ENCODE measurements around the gene BCL2L12. TPM values are rescaled to one million over a fixed set of nuclear protein-coding genes. Genes with fewer than 3 reads are reported as not detected.

BCL2L12 gene
- total and polyA plus RNA-seq, 2 of the 13 experiments (the other 11 are each of a cell fraction or from before 2014, with no cell fraction given), result 26.8 to 40.8 TPM

DNA sequence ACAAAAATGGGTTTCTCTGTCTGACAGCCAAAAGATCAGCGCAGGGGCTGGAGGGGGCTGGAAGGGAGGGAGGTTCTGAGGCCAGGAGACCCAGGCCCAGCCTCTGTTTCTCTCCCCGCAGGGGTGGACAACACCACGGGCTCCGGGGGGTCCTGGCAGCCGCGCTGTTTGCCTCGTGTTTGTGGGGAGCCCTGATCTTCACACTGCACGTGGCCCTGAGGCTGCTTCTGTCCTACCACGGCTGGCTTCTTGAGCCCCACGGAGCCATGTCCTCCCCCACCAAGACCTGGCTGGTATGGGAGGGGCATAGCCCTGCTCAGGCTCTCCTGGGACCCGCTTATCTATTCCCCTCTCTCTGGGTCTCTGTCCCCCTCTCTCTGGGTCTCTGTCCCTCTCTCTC lies 34.8 kb downstream of the BCL2L12 start:
- no peaks in the 10 kb centered on the region for H3K79me2 ChIP-seq (ENCODE audit: insufficient read depth, low read length)
- no peaks in the 10 kb centered on the region for H3K36me3 ChIP-seq (replicated peaks in 1 of 2; ENCODE audit: control insufficient read depth in 1 of 2, insufficient read depth in 2 of 2, low read length in 2 of 2)
- H2AFZ ChIP-seq (ENCODE audit: low read length), result no peak overlapping the region
- H3K4me1 ChIP-seq (ENCODE audit: insufficient read depth, low read length), result peaks cover 14% of the 10 kb centered on the region
- WGBS (ENCODE audit: low lambda C conversion rate), result 17% methylated on average over 7 of the region's 11 CpGs
- H3K9ac ChIP-seq (ENCODE audit: insufficient read depth, low read depth, low read length), result no peak overlapping the region
- H4K20me1 ChIP-seq (ENCODE audit: insufficient read depth, low read length), result no peaks in the 10 kb centered on the region
- H3K4me3 ChIP-seq (replicated peaks in 1 of 3; ENCODE audit: insufficient read depth in 1 of 3, low read depth in 2 of 3, low read length in 3 of 3), result no peak overlapping the region; a peak in 1 of 6 replicates
- BruUV-seq (replicated peaks), result no TSS peak
- no peak overlapping the region for H3K4me2 ChIP-seq (ENCODE audit: low read depth, low read length)
- peaks cover 0 to 20% of the 10 kb centered on the region in 2 experiments; a peak in 3 of 5 replicates for H3K27me3 ChIP-seq (ENCODE audit: control insufficient read depth in 1 of 2, insufficient read depth in 2 of 2, low read length in 2 of 2)
- H3K9me3 ChIP-seq (ENCODE audit: low read length), result no peaks in the 10 kb centered on the region
- ATAC-seq, result peak; percentile 33; the same call in 2 of the 3 replicates
- no peak overlapping the region for H3K27ac ChIP-seq (ENCODE audit: extremely low read length, insufficient read depth, low read length)
- no peak for DNase-seq (ENCODE audit: low spot score)
- FAIRE-seq, result no peak
- in situ Hi-C loops (cut with HindIII; ENCODE audit: extremely low pct_ligation_motif_present, low pct_unique_long_range_greater_than_20kb), result no loop called here
- ChIA-PET POLR2A (interaction anchor here (0.9 kb wide), 1 partner anchor 17 kb away, joined by 3 read pairs; no protein-coding TSS in a partner anchor), CTCF (ENCODE audit: low intra/inter-chr PET ratio, low total read pairs) (no interaction called here)
- intact Hi-C loops (cut with micrococcal nuclease; ENCODE audit: unreplicated experiment), result no loop called here
- TF ChIP-seq, protein P1, sequence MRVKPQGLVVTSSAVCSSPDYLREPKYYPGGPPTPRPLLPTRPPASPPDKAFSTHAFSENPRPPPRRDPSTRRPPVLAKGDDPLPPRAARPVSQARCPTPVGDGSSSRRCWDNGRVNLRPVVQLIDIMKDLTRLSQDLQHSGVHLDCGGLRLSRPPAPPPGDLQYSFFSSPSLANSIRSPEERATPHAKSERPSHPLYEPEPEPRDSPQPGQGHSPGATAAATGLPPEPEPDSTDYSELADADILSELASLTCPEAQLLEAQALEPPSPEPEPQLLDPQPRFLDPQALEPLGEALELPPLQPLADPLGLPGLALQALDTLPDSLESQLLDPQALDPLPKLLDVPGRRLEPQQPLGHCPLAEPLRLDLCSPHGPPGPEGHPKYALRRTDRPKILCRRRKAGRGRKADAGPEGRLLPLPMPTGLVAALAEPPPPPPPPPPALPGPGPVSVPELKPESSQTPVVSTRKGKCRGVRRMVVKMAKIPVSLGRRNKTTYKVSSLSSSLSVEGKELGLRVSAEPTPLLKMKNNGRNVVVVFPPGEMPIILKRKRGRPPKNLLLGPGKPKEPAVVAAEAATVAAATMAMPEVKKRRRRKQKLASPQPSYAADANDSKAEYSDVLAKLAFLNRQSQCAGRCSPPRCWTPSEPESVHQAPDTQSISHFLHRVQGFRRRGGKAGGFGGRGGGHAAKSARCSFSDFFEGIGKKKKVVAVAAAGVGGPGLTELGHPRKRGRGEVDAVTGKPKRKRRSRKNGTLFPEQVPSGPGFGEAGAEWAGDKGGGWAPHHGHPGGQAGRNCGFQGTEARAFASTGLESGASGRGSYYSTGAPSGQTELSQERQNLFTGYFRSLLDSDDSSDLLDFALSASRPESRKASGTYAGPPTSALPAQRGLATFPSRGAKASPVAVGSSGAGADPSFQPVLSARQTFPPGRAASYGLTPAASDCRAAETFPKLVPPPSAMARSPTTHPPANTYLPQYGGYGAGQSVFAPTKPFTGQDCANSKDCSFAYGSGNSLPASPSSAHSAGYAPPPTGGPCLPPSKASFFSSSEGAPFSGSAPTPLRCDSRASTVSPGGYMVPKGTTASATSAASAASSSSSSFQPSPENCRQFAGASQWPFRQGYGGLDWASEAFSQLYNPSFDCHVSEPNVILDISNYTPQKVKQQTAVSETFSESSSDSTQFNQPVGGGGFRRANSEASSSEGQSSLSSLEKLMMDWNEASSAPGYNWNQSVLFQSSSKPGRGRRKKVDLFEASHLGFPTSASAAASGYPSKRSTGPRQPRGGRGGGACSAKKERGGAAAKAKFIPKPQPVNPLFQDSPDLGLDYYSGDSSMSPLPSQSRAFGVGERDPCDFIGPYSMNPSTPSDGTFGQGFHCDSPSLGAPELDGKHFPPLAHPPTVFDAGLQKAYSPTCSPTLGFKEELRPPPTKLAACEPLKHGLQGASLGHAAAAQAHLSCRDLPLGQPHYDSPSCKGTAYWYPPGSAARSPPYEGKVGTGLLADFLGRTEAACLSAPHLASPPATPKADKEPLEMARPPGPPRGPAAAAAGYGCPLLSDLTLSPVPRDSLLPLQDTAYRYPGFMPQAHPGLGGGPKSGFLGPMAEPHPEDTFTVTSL (CRISPR knock-in tag; IDR thresholded peaks at IDR 0.05; ENCODE audit: borderline replicate concordance), result no peak
- TF ChIP-seq ZNF879 (CRISPR knock-in tag; IDR thresholded peaks at IDR 0.05), result no peak
- TF ChIP-seq KAT8 (CRISPR knock-in tag; IDR thresholded peaks at IDR 0.05), result no peak
- no peak for TF ChIP-seq MATR3 (CRISPR knock-in tag; IDR thresholded peaks at IDR 0.05)
- no peak for TF ChIP-seq ZIK1 (CRISPR knock-in tag; IDR thresholded peaks at IDR 0.05; ENCODE audit: borderline replicate concordance, low read depth)
- TF ChIP-seq, protein P2, sequence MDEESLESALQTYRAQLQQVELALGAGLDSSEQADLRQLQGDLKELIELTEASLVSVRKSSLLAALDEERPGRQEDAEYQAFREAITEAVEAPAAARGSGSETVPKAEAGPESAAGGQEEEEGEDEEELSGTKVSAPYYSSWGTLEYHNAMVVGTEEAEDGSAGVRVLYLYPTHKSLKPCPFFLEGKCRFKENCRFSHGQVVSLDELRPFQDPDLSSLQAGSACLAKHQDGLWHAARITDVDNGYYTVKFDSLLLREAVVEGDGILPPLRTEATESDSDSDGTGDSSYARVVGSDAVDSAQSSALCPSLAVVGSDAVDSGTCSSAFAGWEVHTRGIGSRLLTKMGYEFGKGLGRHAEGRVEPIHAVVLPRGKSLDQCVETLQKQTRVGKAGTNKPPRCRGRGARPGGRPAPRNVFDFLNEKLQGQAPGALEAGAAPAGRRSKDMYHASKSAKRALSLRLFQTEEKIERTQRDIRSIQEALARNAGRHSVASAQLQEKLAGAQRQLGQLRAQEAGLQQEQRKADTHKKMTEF (CRISPR knock-in tag; IDR thresholded peaks at IDR 0.05), result no peak
- TF ChIP-seq TBL1XR1 (IDR thresholded peaks at IDR 0.05; ENCODE audit: borderline replicate concordance, low read length, partially characterized antibody), result no peak
- TF ChIP-seq ZNF3 (CRISPR knock-in tag; IDR thresholded peaks at IDR 0.05), result no peak
- TF ChIP-seq, protein P3, sequence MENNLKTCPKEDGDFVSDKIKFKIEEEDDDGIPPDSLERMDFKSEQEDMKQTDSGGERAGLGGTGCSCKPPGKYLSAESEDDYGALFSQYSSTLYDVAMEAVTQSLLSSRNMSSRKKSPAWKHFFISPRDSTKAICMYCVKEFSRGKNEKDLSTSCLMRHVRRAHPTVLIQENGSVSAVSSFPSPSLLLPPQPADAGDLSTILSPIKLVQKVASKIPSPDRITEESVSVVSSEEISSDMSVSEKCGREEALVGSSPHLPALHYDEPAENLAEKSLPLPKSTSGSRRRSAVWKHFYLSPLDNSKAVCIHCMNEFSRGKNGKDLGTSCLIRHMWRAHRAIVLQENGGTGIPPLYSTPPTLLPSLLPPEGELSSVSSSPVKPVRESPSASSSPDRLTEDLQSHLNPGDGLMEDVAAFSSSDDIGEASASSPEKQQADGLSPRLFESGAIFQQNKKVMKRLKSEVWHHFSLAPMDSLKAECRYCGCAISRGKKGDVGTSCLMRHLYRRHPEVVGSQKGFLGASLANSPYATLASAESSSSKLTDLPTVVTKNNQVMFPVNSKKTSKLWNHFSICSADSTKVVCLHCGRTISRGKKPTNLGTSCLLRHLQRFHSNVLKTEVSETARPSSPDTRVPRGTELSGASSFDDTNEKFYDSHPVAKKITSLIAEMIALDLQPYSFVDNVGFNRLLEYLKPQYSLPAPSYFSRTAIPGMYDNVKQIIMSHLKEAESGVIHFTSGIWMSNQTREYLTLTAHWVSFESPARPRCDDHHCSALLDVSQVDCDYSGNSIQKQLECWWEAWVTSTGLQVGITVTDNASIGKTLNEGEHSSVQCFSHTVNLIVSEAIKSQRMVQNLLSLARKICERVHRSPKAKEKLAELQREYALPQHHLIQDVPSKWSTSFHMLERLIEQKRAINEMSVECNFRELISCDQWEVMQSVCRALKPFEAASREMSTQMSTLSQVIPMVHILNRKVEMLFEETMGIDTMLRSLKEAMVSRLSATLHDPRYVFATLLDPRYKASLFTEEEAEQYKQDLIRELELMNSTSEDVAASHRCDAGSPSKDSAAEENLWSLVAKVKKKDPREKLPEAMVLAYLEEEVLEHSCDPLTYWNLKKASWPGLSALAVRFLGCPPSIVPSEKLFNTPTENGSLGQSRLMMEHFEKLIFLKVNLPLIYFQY (CRISPR knock-in tag; IDR thresholded peaks at IDR 0.05; ENCODE audit: borderline replicate concordance), result no peak
- TF ChIP-seq ZNF33B (CRISPR knock-in tag; IDR thresholded peaks at IDR 0.05), result no peak
- no peak for TF ChIP-seq RFX1 (IDR thresholded peaks at IDR 0.05)
- TF ChIP-seq KDM4B (CRISPR knock-in tag; IDR thresholded peaks at IDR 0.05), result no peak
- no peak for TF ChIP-seq ZBTB1 (CRISPR knock-in tag; IDR thresholded peaks at IDR 0.05; ENCODE audit: borderline replicate concordance)
- TF ChIP-seq, protein P4, sequence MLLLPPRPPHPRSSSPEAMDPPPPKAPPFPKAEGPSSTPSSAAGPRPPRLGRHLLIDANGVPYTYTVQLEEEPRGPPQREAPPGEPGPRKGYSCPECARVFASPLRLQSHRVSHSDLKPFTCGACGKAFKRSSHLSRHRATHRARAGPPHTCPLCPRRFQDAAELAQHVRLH (CRISPR knock-in tag; IDR thresholded peaks at IDR 0.05; ENCODE audit: borderline replicate concordance, low read depth), result no peak
- TF ChIP-seq CBX1 (IDR thresholded peaks at IDR 0.05; ENCODE audit: low read depth), result no peak

All from HepG2 (cell line).